GM18508 (cell line): ENCODE measurements around the gene STK24.

Source experiments
- ATAC-seq: cut with Tn5 transposase; IDR thresholded peaks from one replicate; pipeline ENCODE4 v1.9.1; 2021; ENCODE audit warnings: moderate number of reproducible peaks; ENCODE audit not compliant: insufficient read depth, unreplicated experiment

The STK24 gene

GRCh38 chr13:98398581-98398980 lies 178.3 kb downstream of the STK24 start:
- no peak for ATAC-seq

- no peak for ATAC-seq
Measured at GRCh38 chr13:98397861-98398260, 179.0 kb downstream of the STK24 start.

- ATAC-seq, result no peak
Measured at GRCh38 chr13:98397221-98397620, 179.7 kb downstream of the STK24 start.

DNA sequence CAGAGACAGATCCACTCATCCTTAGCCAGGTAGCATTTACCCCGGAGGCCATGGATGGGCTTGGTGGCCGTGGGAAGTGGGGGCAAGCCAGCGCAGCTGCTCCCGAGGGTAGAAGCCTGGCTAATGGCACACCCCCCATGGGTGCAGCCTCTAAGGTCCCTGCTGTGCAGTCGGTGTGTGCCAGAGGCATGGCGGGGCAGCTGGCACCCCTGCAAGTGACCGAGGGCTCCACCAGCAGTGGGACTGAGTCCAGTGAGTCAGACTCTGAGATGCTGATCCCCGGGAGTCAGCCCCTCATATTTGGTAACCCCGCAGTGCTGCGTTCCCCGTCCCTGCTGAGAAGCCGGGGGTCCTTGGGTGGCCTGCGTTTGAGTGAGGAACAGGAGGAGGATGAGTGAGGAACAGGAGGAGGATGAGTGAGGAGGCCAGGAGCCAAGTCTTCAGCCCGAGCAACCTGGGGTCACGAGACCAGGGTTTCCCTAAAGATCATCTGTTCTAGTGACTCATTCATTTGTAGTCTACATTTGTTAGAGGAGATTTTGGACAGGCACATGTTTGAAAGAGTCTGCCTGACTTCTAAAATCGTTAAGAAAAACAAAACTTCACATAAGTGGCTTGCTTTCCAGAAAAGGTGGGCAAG lies 180.7 kb downstream of the STK24 start:
- ATAC-seq, result no peak
